ENCODE data around the gene TMEM170B. TPM values are rescaled to one million over a fixed set of nuclear protein-coding genes. Genes with fewer than 3 reads are reported as not detected.

TMEM170B gene
- polyA plus RNA-seq, 3 donors = 11.7 to 33.4 (median 19.7) TPM

DNA sequence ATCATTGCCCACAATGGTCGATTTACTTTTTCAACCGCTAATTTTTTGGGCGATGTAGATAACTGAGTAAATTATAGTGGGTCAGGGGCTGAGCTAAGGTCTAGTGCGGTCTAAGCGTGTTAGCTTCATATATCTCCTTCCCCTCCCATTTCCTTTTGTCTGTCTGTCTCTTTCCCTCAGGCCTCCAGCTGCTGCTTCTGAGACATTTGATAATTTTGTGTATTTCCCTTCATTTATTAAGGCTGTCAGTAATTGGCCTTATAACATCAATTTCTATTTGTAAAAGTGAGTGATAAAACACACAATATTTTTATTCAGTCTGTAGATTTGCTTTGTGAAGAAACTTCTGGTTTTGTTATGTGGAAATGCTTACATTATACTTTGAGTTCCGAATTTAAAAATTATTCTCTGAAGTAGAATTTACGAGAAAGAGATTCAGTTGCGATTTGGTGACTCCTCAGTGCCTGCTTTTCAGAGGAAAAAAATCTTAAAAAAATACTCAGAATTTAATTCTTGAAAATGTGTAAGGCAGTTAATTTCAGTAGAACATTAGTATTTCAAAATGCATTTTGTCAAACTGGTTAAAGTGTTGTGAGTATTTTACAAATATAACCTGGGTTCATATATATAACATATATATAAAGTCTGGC is 1.4 kb downstream of the TMEM170B start:
- H3K4me3 Mint-ChIP-seq = peak overlapping the region; percentile 88 to 97
- H2AFZ ChIP-seq (ENCODE audit: insufficient read depth, low read depth, low read length, poor library complexity, severe bottlenecking) = no peak overlapping the region
- H3K36me3 Mint-ChIP-seq = peaks cover 19 to 20% of the 10 kb centered on the region in 2 donors
- peaks cover 82% of the 10 kb centered on the region for H3K79me2 ChIP-seq (ENCODE audit: insufficient read depth, low read length)
- H3K9ac ChIP-seq (ENCODE audit: insufficient read depth, low read length, poor library complexity, severe bottlenecking) = peak overlapping the region; percentile 96
- peak overlapping the region; percentile 94 to 100 (median 95) for H3K4me3 ChIP-seq (replicated peaks in 1 of 3; ENCODE audit: low read depth in 2 of 3, low read length in 3 of 3)
- peaks cover 56% of the 10 kb centered on the region for H3K4me1 Mint-ChIP-seq
- H3K27ac ChIP-seq (ENCODE audit: low read depth in 1 of 2, low read length in 2 of 2) = peak overlapping the region; percentile 87 to 91
- H3K36me3 ChIP-seq (replicated peaks in 1 of 2; ENCODE audit: control insufficient read depth in 1 of 2, insufficient read depth in 2 of 2, low read length in 2 of 2) = peaks cover 0 to 5% of the 10 kb centered on the region in 2 donors
- no CpG with 5 or more reads among the region's 8 CpGs for WGBS (ENCODE audit: insufficient coverage)
- TF ChIP-seq, protein P1, sequence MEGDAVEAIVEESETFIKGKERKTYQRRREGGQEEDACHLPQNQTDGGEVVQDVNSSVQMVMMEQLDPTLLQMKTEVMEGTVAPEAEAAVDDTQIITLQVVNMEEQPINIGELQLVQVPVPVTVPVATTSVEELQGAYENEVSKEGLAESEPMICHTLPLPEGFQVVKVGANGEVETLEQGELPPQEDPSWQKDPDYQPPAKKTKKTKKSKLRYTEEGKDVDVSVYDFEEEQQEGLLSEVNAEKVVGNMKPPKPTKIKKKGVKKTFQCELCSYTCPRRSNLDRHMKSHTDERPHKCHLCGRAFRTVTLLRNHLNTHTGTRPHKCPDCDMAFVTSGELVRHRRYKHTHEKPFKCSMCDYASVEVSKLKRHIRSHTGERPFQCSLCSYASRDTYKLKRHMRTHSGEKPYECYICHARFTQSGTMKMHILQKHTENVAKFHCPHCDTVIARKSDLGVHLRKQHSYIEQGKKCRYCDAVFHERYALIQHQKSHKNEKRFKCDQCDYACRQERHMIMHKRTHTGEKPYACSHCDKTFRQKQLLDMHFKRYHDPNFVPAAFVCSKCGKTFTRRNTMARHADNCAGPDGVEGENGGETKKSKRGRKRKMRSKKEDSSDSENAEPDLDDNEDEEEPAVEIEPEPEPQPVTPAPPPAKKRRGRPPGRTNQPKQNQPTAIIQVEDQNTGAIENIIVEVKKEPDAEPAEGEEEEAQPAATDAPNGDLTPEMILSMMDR (IDR thresholded peaks at IDR 0.05) = no peak
- no peaks in the 10 kb centered on the region for H3K27me3 Mint-ChIP-seq (ENCODE audit: low read depth in 3 of 3)
- no peak for DNase-seq
- no peaks in the 10 kb centered on the region for H3K27me3 ChIP-seq (ENCODE audit: control insufficient read depth in 2 of 2, insufficient read depth in 2 of 2, low read length in 2 of 2)
- peaks cover 51 to 65% of the 10 kb centered on the region in 2 donors for H3K4me1 ChIP-seq (ENCODE audit: control insufficient read depth in 1 of 2, insufficient read depth in 2 of 2, low read length in 2 of 2)
- peak overlapping the region; percentile 89 to 95 (median 92) for H3K27ac Mint-ChIP-seq
- intact Hi-C loops (cut with micrococcal nuclease) = loop anchor here (5.0 kb wide), 2 partner anchors 33 to 42 kb away; no protein-coding TSS in a partner anchor
- peak overlapping the region; percentile 85 for H3K4me2 ChIP-seq (replicated peaks; ENCODE audit: extremely low read depth, low read length, poor library complexity, severe bottlenecking)
- H3K9me3 ChIP-seq (replicated peaks in 1 of 2; ENCODE audit: control insufficient read depth in 1 of 2, insufficient read depth in 1 of 2, low read length in 2 of 2) = no peaks in the 10 kb centered on the region
- H3K9me3 Mint-ChIP-seq = peaks cover 0 to 3% (median 0%) of the 10 kb centered on the region in 7 donors
- peaks cover 45% of the 10 kb centered on the region for H4K20me1 ChIP-seq (ENCODE audit: insufficient read depth, low read length)

DNA sequence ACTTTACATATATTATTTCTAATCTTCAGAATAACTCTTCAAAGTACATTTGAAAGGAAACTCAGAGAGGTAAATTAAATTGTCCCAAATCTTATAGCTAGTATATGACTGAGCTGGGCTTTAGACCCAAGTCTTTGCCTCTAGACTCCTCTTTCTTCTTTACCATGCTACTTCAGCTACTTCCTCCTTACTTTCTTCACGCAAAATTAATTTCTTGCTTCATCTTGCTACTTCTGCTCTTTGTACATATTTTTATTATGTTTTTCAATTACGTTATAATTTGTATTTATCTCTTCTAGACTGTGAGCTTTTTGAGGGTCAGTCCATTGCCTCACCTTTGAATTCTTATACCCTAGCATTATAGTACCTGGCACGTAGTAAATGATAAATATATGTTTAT is 5.3 kb downstream of the TMEM170B start:
- peaks cover 4 to 5% of the 10 kb centered on the region in 2 donors for H3K36me3 ChIP-seq (replicated peaks in 1 of 2; ENCODE audit: control insufficient read depth in 1 of 2, insufficient read depth in 2 of 2, low read length in 2 of 2)
- H3K79me2 ChIP-seq (ENCODE audit: insufficient read depth, low read length) = peaks cover 100% of the 10 kb centered on the region
- H3K27me3 ChIP-seq (ENCODE audit: control insufficient read depth in 2 of 2, insufficient read depth in 2 of 2, low read length in 2 of 2) = no peaks in the 10 kb centered on the region
- peak overlapping the region; percentile 16 for H3K9ac ChIP-seq (ENCODE audit: insufficient read depth, low read length, poor library complexity, severe bottlenecking)
- intact Hi-C loops (cut with micrococcal nuclease) = no loop called here
- H2AFZ ChIP-seq (ENCODE audit: insufficient read depth, low read depth, low read length, poor library complexity, severe bottlenecking) = no peak overlapping the region
- no peaks in the 10 kb centered on the region for H3K9me3 ChIP-seq (replicated peaks in 1 of 2; ENCODE audit: control insufficient read depth in 1 of 2, insufficient read depth in 1 of 2, low read length in 2 of 2)
- H3K27me3 Mint-ChIP-seq (ENCODE audit: low read depth in 3 of 3) = no peaks in the 10 kb centered on the region
- H3K4me1 Mint-ChIP-seq = peaks cover 70% of the 10 kb centered on the region
- H3K27ac Mint-ChIP-seq = peak overlapping the region; percentile 76 to 92 (median 91)
- peak overlapping the region; percentile 85 for H3K4me2 ChIP-seq (replicated peaks; ENCODE audit: extremely low read depth, low read length, poor library complexity, severe bottlenecking)
- H3K4me1 ChIP-seq (ENCODE audit: control insufficient read depth in 1 of 2, insufficient read depth in 2 of 2, low read length in 2 of 2) = peaks cover 67 to 81% of the 10 kb centered on the region in 2 donors
- peak overlapping the region; percentile 16 to 100 (median 23) for H3K4me3 ChIP-seq (replicated peaks in 1 of 3; ENCODE audit: low read depth in 2 of 3, low read length in 3 of 3)
- peaks cover 0 to 3% (median 0%) of the 10 kb centered on the region in 7 donors for H3K9me3 Mint-ChIP-seq
- H3K4me3 Mint-ChIP-seq = peak overlapping the region; percentile 54 to 83
- peaks cover 21 to 27% of the 10 kb centered on the region in 2 donors for H3K36me3 Mint-ChIP-seq
- DNase-seq = peak in 2 of 3 donors; percentile 41 to 71
- TF ChIP-seq, protein P1 (IDR thresholded peaks at IDR 0.05) = no peak
- peak overlapping the region in 1 of 2 donors; percentile 83 for H3K27ac ChIP-seq (ENCODE audit: low read depth in 1 of 2, low read length in 2 of 2)
- peaks cover 75% of the 10 kb centered on the region for H4K20me1 ChIP-seq (ENCODE audit: insufficient read depth, low read length)
- WGBS (ENCODE audit: insufficient coverage) = no CpG with 5 or more reads among the region's 3 CpGs
